IMR-90 (cell line): ENCODE results near the gene GABRD. TPM values are rescaled to one million over a fixed set of nuclear protein-coding genes. Genes with fewer than 3 reads are reported as not detected.

Experiments
- ATAC-seq: fragments of 200-7000 bp; cut with Tn5 transposase; 2 replicates; pipeline ENCODE4 v1.9.1; 2020; ENCODE audit warnings: low read depth, mild to moderate bottlenecking, moderate library complexity
- BruUV-seq: library from RNA; stranded (reverse); fragments of 400-500 nt; replicated peaks from 2 replicates; lab custom pipeline; 2021; lab: Mats Ljungman, UMichigan
- CTCF ChIA-PET: fragments of 300-600 bp; formaldehyde crosslinking; extraction: SDS; loops from one replicate; lab custom pipeline; 2021; ENCODE audit warnings: antibody characterized with exemption; lab: Yijun Ruan, JAX
- POLR2A ChIA-PET: fragments of 300-600 bp; sonication (Branson Sonifier 250); formaldehyde crosslinking; loops from one replicate; lab custom pipeline; 2022; ENCODE audit warnings: antibody characterized with exemption; ENCODE audit not compliant: unreplicated experiment; lab: Charles Lee
- DNase-seq: peaks from one replicate; pipeline ENCODE4 v3.0.0; 2013
- H2AFZ ChIP-seq: replicated peaks from 2 replicates; pipeline ENCODE3; 2013; ENCODE audit warnings: low read length, mild to moderate bottlenecking; ENCODE audit not compliant: poor library complexity
- H2AK5ac ChIP-seq: 2 replicates; pipeline ENCODE4 v1.6.1; 2013; ENCODE audit warnings: low read depth, low read length, inconsistent platforms
- H2AK9ac ChIP-seq: replicated peaks from 2 replicates; pipeline ENCODE3; 2013; ENCODE audit warnings: mild to moderate bottlenecking, low read depth, low read length, moderate library complexity; ENCODE audit not compliant: poor library complexity
- H2BK120ac ChIP-seq: 2 replicates; pipeline ENCODE4 v1.6.1; 2013; ENCODE audit warnings: low read depth, low read length, inconsistent platforms
- H2BK15ac ChIP-seq: 3 replicates; pipeline ENCODE4 v1.6.1; 2013; ENCODE audit warnings: low read depth, low read length, inconsistent platforms
- H2BK20ac ChIP-seq: 2 replicates; pipeline ENCODE4 v1.6.1; 2013; ENCODE audit warnings: low read depth, mild to moderate bottlenecking, inconsistent platforms, low read length, moderate library complexity
- H2BK5ac ChIP-seq: 2 replicates; pipeline ENCODE4 v1.6.1; 2013; ENCODE audit warnings: mild to moderate bottlenecking, low read depth, low read length, inconsistent platforms; ENCODE audit not compliant: poor library complexity, severe bottlenecking
- H3K14ac ChIP-seq: replicated peaks from 2 replicates; pipeline ENCODE4 v1.6.1; 2013; ENCODE audit warnings: low read depth, low read length, inconsistent platforms
- H3K18ac ChIP-seq: 2 replicates; pipeline ENCODE4 v1.6.1; 2013; ENCODE audit warnings: low read depth, low read length, control low read depth
- H3K23ac ChIP-seq: 2 replicates; pipeline ENCODE4 v1.6.1; 2013; ENCODE audit warnings: low read depth, low read length, inconsistent platforms
- H3K27ac ChIP-seq: 2 replicates; pipeline ENCODE4 v1.5.1; 2013; ENCODE audit warnings: mild to moderate bottlenecking, control low read depth, low read length; ENCODE audit not compliant: insufficient read depth
- H3K27me3 ChIP-seq: 2 replicates; pipeline ENCODE4 v1.6.1; 2013; ENCODE audit warnings: low read length; ENCODE audit not compliant: control insufficient read depth, insufficient read depth
- H3K36me3 ChIP-seq: 2 replicates; pipeline ENCODE4 v1.6.1; 2013; ENCODE audit warnings: low read length, mixed read lengths; ENCODE audit not compliant: control insufficient read depth, insufficient read depth
- H3K4ac ChIP-seq: 2 replicates; pipeline ENCODE4 v1.6.1; 2013; ENCODE audit warnings: low read depth, low read length, inconsistent platforms
- H3K4me1 ChIP-seq: 2 replicates; pipeline ENCODE4 v1.6.1; 2013; ENCODE audit warnings: low read length, mixed read lengths; ENCODE audit not compliant: control insufficient read depth, insufficient read depth
- H3K4me2 ChIP-seq: 2 replicates; pipeline ENCODE4 v1.6.1; 2013; ENCODE audit warnings: low read depth, mild to moderate bottlenecking, control low read depth, low read length, moderate library complexity
- H3K4me3 ChIP-seq: 2 replicates; pipeline ENCODE4 v1.5.1; 2013; ENCODE audit warnings: low read depth, mild to moderate bottlenecking, control low read depth, low read length, moderate library complexity; ENCODE audit not compliant: insufficient read depth
- H3K56ac ChIP-seq: 2 replicates; pipeline ENCODE4 v1.6.1; 2013; ENCODE audit warnings: low read length, inconsistent platforms; ENCODE audit not compliant: insufficient read depth; ENCODE audit errors: extremely low read depth
- H3K79me1 ChIP-seq, 2 experiments: 2 replicates each; pipeline ENCODE4 v1.6.1; 2013; ENCODE audit warnings: low read length in 2 of 2, inconsistent platforms in 1 of 2, low read depth in 1 of 2
- H3K9ac ChIP-seq: 2 replicates; pipeline ENCODE4 v1.6.1; 2013; ENCODE audit warnings: low read depth, low read length, control low read depth
- H3K9me1 ChIP-seq: 2 replicates; pipeline ENCODE4 v1.6.1; 2013; ENCODE audit warnings: low read length, inconsistent platforms; ENCODE audit not compliant: insufficient read depth
- H3K9me3 ChIP-seq: 2 replicates; pipeline ENCODE4 v1.6.1; 2013; ENCODE audit warnings: low read length; ENCODE audit not compliant: control insufficient read depth, insufficient read depth
- H4K20me1 ChIP-seq: 2 replicates; pipeline ENCODE4 v1.6.1; 2013; ENCODE audit warnings: low read length, inconsistent platforms; ENCODE audit not compliant: insufficient read depth
- H4K5ac ChIP-seq: 2 replicates; pipeline ENCODE4 v1.6.1; 2013; ENCODE audit warnings: mild to moderate bottlenecking, low read depth, low read length, control low read depth
- H4K8ac ChIP-seq, 2 experiments: 2 replicates each; pipeline ENCODE4 v1.6.1; 2013; ENCODE audit warnings: low read depth in 2 of 2, low read length in 2 of 2, control low read depth in 1 of 2, inconsistent platforms in 1 of 2
- H4K91ac ChIP-seq: 2 replicates; pipeline ENCODE4 v1.6.1; 2013; ENCODE audit warnings: low read depth, low read length, inconsistent platforms; ENCODE audit not compliant: insufficient read depth
- CHD1 ChIP-seq: IDR thresholded peaks from 2 replicates; pipeline ENCODE4 v1.6.1; 2012; ENCODE audit warnings: low read depth, low read length, improper control_type of control experiment
- MXI1 ChIP-seq: IDR thresholded peaks from 2 replicates; pipeline ENCODE4 v1.6.1; 2012; ENCODE audit warnings: low read depth, mild to moderate bottlenecking, low read length, moderate library complexity, borderline replicate concordance
- RAD21 ChIP-seq: IDR thresholded peaks from 2 replicates; pipeline ENCODE4 v1.6.1; 2012; ENCODE audit warnings: low read length, improper control_type of control experiment
- RFX5 ChIP-seq: IDR thresholded peaks from 2 replicates; pipeline ENCODE4 v1.8.0; 2012; ENCODE audit warnings: low read depth, mild to moderate bottlenecking, low read length, moderate library complexity
- USF2 ChIP-seq: fragments of 150-350 bp; IDR thresholded peaks from 2 replicates; pipeline ENCODE4 v1.6.1; 2017; ENCODE audit warnings: mild to moderate bottlenecking, antibody characterized with exemption, low read length, low read depth
- WGBS, 2 experiments: methylation state at CpG; one replicate each; pipeline versions ENCODE4 v1.1.5 to v1.1.7; 2013; ENCODE audit warnings: missing lambda C conversion rate in 2 of 2; ENCODE audit not compliant: insufficient read length in 1 of 2; ENCODE audit errors: extremely low coverage in 2 of 2; 5-methylcytosine and 5-hydroxymethylcytosine counted together
- dilution Hi-C: fragments of 300-500 bp; cut with HindIII; formaldehyde crosslinking; loops from one replicate; pipeline ENCODE4 v1.14.3; 2018; ENCODE audit warnings: low sequenced_read_pairs; ENCODE audit not compliant: unreplicated experiment
- in situ Hi-C: fragments of 300-500 bp; cut with MboI; formaldehyde crosslinking; loops from 3 replicates; pipeline ENCODE4 v1.14.3; 2019; ENCODE audit warnings: low sequenced_read_pairs, inconsistent platforms, mixed read lengths
- intact Hi-C: fragments of 100-400 bp; cut with micrococcal nuclease; formaldehyde crosslinking; loops from 2 replicates; pipeline ENCODE4 v1.10.0; 2022
- polyA plus RNA-seq, 3 experiments: library from polyadenylated mRNA; depleted of rRNA; stranded (reverse); fragments of >200 nt; gene quantifications; 2 replicates each; pipeline ENCODE4 v1.2.3, GENCODE V29; 2012; ENCODE audit warnings: low replicate concordance in 1 of 3
- total RNA-seq: library from RNA; depleted of rRNA; stranded (reverse); fragments of >200 nt; gene quantifications from 2 replicates; pipeline ENCODE4 v1.2.3, GENCODE V29; 2012

Gene GABRD
- total and polyA plus RNA-seq, 2 of the 4 experiments (the other 2 are of a cell fraction), result not detected

DNA sequence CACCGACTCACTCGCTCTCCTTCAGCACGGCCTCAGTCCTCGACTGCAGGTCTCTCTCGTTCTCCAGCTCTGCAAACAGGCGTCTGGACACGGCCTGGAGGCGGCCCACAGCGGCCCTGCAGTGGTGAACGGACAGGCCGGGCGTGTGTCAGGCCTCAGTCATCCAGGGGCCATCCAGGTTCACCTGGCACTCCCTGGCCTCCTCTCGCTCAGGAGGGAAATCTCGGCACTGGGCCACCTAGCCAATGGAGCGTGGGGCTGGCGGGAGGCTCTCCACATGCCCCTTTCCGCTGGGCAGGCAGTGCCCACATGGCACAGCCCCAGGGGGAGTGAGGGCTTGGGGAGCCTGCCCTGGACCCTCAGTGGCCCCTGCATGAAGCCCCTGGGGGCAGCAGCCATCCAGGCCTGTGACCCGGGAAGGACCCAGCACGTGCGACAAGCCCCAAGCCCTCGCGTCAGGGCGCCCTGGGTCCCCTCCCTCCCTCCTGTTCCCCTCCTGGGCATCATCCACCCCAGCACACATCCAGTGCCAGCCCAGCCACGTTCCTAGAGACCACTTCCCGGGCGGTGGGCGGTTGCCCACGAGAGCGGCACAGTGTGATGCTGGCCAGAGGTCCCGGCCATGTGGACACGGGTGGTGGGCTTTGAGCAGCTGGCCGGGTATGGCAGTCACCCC is 33.6 kb upstream of the GABRD start:
- H3K18ac ChIP-seq, result no peak overlapping the region
- H3K36me3 ChIP-seq, result no peaks in the 10 kb centered on the region
- no peak for DNase-seq
- H3K27me3 ChIP-seq, result peaks cover 8% of the 10 kb centered on the region; the same call in 1 of the 2 replicates
- BruUV-seq, result no TSS peak
- no peaks in the 10 kb centered on the region for H3K4me1 ChIP-seq
- peaks cover 3% of the 10 kb centered on the region; the same call in 1 of the 2 replicates for H3K9me1 ChIP-seq
- 48% methylated on average over 9 of the region's 32 CpGs; no CpG with 5 or more reads in 1 of the 2 experiments for WGBS, 2 experiments
- H3K23ac ChIP-seq, result no peak overlapping the region
- ChIA-PET CTCF (no interaction called here), POLR2A (no interaction called here)
- intact Hi-C loops, result no loop called here
- TF ChIP-seq CHD1 (no peak), RAD21 (no peak), RFX5 (no peak), USF2 (no peak), MXI1 (no peak)
- H4K20me1 ChIP-seq, result no peaks in the 10 kb centered on the region
- no peak overlapping the region for H3K4me2 ChIP-seq
- no peak overlapping the region for H4K91ac ChIP-seq
- H3K9ac ChIP-seq, result no peak overlapping the region
- dilution Hi-C loops, result no loop called here
- no peak overlapping the region for H4K8ac ChIP-seq
- no peak overlapping the region for H3K56ac ChIP-seq
- H4K5ac ChIP-seq, result no peak overlapping the region
- H2BK20ac ChIP-seq, result no peak overlapping the region
- no peak overlapping the region for H2AK5ac ChIP-seq
- no peak overlapping the region for H2BK15ac ChIP-seq
- in situ Hi-C loops, result no loop called here
- H2AK9ac ChIP-seq, result no peak overlapping the region
- ATAC-seq, result no peak
- H3K14ac ChIP-seq, result no peak overlapping the region
- no peak overlapping the region for H3K27ac ChIP-seq
- H2BK5ac ChIP-seq, result no peak overlapping the region
- H2BK120ac ChIP-seq, result no peak overlapping the region
- no peak overlapping the region for H3K4me3 ChIP-seq
- peak overlapping the region; percentile 21 for H2AFZ ChIP-seq
- no peaks in the 10 kb centered on the region for H3K79me1 ChIP-seq
- peaks cover 6% of the 10 kb centered on the region; the same call in 1 of the 2 replicates for H3K9me3 ChIP-seq
- no peak overlapping the region for H3K4ac ChIP-seq
